GM19468 (cell line): ENCODE results near the gene C19orf25.

Experiments
- ATAC-seq: cut with Tn5 transposase; IDR thresholded peaks from one replicate; pipeline ENCODE4 v1.9.1; 2021; ENCODE audit warnings: mild to moderate bottlenecking, moderate library complexity, moderate number of reproducible peaks; ENCODE audit not compliant: unreplicated experiment; ENCODE audit errors: extremely low read depth

The C19orf25 gene

DNA sequence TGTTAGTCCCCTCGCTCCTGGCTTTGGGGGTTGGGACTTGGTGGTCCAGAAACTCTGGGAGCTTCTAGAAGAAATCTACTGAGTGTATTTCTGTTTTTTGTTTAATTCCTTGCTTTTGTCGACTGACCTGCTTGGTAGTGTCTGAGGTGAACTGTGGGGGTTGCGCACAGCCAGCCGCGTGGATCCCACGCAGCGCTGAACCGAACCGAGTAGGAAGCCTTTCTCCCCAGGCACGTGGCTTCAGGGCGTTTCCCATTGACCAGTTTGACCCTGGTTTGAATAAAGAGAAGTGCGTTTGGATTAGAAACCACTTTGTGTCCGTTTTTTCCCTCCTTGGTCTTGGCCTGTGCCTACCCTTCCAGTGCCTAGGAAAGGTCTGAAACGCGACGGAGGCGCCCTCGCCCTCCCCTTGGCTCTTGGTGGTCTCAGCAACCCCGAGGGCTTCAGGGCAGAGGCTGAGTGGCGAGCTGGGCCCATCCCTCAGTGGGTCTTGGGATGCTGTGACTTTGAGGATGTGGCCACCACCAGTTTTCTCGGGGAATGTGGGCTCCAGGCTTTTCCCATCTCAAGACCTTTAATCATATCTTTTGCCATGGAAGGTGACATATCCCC, 43.5 kb downstream of the C19orf25 start:
- ATAC-seq: no peak

DNA sequence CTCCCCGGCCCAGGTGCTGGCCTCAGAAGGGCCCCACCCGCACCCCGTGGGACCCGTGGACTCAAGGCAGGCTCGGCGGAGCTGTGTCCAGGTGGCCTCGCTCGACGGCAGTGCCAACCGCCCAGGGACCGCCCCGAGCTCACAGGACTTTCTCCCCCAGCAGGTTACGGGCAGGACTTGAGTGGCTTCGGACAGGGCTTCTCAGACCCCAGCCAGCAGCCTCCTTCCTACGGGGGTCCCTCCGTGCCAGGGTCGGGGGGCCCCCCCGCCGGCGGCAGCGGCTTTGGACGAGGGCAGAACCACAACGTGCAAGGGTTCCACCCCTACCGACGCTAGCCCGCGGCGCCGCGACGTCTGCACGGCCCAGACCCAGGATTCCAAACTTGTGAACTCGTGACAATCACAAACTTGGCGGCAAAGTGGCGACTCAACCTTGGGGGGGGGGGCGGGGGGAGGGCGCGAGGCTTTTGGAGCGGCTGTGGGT, 44.4 kb downstream of the C19orf25 start:
- no peak for ATAC-seq

DNA sequence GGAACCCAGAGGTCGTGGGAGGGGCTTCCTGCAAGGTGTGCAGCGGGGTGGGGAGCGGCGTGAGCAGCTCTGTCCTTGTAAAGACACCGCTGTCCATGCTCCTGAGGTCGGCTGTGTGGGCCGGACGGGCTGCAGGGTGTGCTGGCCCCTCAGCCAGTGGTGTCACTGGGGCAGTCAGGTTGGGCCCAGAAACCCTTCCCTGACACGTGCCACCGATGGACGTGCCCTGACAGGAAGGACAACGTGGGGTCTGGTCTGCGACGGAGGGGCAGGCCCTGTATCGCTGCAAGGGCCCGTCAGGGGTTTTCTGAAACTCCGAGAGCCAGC, 45.0 kb downstream of the C19orf25 start:
- ATAC-seq: no peak

DNA sequence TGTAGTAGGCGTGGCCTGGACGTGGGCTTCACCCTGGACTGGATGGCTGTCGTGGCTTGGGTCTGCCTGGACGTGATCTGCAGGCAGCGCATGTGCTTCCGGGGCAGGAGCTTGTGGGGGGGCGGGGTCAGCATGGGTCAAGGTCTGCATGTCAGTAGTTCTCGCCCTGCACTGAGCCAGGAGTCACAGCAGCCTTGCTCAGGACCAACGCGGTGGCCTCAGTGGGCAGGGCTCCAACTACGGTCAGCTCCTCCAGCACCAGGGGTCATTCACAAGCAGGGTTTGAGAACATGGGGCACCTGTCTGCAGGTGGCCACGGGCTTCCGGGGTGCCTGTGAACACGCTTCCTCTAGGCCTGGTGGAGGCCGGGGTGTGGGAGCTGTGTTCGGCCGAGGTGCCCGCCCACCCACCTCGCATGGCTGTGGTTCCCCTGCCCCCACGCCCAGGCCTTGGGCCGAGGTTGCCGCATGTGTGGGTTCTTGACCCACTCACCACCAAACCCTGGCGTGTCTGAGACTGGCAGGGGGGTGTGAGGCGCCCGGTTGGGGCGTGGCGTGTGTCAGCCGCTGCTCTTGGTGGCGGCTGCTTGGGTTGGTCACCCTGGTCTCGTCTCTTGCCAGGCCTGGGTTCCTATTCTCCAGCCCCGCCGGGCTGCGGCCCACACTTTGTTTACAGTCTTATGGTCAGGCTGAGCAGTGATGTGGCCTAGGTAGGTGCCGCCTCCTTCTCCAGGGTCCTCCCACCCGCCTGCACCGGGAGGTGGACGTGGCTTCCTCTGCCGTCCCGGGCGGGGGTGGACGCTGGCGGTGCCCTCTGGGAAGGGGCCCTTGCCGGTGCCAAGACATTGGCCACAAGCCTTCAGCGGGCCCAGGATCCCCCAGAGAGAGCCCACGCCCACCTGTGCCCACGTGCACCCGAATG, 45.6 kb downstream of the C19orf25 start:
- ATAC-seq: no peak

DNA sequence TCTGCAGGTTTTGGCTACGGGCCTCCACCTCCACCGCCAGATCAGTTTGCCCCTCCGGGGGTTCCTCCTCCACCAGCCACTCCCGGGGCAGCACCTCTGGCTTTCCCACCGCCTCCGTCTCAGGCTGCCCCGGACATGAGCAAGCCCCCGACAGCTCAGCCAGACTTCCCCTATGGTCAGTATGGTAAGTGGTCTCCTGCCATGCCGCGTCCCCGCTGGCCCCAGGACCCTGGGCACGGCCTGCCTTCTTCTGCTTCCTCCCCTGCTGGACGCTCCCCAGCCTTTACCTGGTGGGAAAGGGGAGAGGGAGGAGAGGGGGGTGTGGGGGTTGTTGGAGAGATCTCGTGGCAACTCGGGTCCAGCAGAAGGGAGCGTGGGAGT, 46.5 kb downstream of the C19orf25 start:
- ATAC-seq: no peak

DNA sequence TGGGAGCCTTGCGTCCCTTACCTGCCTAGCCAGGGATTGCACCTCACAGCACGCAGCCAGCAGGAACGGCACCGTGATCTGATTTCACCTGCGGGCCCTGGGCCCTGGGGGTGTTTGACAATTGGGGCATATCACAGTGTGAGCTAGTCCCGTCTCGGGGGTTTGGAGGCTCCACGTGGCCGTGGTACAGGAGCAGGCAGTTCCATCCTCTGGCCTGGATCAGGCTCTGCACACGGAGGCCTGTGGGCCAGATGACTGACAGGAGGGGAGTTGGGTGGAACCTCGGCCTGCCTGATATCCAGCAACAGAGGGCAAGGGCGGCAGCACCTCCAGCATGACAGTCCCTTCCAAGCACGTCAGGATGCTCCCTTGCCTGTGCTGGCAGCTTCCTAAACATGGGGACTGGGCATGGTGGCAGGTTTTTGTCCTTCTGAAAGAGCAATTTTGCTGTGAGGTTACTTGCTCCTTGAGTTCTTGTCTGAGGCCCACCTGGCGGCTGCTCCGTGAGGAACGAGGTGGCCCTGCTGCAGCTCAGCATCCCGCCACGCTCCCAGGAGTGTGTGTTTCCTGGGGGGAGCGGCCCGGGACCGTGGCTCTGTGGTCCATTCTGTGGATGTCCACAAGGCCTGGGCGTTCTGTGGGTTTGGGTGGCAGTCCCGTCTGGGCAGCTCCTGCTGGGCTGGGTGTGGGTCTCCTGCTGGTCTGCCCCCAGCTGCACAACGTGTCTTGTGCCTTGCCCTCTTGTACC, 47.1 kb downstream of the C19orf25 start:
- no peak for ATAC-seq

DNA sequence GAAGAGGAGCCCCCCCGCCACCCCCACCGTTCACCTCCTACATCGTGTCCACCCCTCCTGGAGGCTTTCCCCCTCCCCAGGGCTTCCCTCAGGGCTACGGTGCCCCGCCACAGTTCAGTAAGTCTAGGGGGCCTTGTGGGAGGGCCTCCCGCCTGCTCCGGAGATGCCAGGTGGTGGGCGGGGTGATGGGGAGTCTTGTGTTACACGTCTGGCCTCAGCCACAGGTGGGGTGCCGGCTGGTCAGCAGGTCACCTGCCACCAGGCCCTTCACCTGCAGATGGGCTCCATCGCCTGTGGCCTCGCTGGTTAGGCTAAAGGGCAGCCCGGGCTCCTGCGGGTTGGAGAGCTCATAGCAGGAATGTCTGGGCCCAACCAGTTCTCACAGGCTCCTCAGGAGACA, 48.8 kb downstream of the C19orf25 start:
- no peak for ATAC-seq

DNA sequence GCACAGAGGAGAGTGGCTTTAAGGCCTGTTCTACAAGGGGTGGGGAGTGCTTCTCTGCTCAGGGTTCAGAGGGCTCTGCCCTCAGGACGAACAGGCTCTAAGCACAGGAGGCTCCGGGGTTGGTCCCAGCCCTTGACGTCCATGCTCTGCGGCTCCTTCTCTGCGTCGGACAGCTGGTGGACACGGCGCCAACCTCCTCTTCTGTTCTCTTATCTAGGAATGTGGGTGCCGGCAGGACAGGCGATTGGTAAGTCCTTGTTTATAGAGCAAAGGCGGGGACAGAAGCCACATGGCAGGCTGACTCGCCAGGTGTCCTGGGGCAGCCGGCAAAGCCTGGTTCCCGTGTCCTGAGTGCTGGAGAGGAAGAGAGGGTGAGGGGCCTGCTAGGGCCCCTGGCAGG, 49.3 kb downstream of the C19orf25 start:
- ATAC-seq: no peak

DNA sequence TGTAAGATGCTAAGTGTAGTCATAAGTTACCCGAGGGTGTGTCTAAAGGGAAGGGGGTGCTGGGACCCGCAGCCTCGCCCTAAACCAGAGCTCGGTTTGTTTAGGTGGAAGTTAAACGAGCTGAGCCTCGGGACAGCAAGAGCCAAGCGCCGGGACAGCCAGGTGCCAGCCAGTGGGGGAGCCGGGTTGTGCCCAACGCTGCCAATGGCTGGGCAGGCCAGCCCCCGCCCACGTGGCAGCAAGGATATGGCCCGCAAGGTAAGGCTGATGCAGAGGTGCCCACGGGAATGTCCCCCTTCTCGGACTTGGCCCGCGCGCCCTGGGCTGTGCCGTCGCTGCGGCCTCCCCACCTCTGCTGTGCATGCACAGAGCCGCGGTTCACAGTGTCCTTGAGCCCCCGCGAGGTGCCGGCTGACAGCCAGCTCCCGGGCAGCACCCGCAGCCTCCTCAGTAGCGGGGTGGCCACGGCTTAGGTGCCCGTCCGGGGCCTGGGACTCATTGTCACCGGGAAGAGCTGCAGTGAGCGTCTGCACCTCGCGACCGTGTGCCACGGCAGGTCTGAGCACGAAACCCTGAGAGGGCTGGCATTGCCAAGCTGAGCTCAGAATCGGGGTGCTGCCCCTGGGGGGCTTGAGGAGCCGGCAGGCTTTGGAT, 50.1 kb downstream of the C19orf25 start:
- ATAC-seq: no peak

DNA sequence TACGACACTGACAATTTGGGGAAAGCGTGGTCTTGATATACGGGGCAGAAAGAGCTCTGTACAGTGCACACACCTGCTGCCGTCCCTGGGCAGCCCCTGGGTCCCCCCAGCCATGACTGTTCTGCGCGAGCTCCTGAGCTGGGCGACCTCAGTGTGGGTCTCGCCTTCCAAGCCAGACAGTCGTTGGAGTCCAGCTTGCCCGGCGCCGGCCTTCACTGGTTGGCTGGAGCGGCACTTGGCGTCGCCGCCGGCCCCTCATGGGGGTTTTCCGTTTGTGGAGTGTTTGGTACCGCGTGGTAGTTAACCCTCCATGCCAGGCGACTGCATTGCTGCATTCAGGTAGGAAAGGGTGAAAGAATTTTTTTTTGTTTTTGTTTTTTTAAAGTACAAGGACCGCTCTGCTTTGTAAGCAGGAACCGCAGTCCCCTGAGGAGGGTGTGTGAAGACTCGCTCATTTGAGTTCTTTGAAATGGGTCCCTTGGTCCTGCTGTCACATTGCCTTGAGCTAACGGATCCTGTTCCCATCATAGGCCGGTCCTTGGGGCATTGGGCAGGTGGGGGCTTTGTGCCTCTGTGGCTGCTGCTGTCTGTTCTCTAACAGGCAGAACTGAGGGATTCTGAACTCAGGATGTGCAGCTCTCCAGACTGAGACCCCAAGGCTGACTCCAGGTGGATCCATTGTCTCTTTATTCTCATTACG, 51.6 kb downstream of the C19orf25 start:
- no peak for ATAC-seq

DNA sequence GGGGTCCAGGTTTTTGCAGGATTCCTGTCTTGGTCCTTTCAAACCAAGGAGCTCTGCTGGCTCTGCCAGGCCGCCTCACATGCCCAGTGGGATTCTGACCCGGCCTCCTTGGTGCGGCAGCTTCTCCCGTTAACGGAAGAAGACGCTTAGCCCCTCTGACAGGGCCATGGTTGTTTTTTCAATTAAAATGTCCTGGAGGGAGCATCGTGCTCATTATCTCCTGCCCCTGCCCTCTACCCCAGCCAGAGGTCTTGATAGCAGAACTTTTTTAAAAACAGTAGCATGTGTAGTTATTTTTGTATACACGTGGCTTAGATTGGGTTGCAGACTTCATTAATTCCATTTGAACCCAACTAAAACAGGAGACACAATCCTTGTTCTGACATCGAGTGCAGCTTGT, 52.3 kb downstream of the C19orf25 start:
- no peak for ATAC-seq

DNA sequence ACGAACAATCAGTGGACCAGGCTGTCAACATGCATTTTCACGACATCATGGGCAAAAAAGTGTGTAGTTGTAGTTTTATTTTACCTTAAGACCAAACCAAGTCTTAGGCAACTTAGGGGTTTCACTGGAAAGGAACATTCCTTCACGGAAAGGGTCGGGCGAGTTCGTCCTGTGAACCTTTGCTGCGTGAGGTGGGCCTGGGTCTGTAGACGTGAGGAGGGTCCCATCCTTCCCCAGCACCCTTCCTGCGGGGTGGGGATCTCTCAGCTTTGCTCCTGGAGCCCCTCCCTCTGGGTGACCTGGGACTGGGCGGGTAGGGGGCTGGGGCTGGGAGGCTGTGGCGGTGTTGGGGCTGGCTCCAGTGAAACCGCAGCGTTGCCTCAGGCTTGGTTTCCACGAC, 53.1 kb downstream of the C19orf25 start:
- no peak for ATAC-seq

DNA sequence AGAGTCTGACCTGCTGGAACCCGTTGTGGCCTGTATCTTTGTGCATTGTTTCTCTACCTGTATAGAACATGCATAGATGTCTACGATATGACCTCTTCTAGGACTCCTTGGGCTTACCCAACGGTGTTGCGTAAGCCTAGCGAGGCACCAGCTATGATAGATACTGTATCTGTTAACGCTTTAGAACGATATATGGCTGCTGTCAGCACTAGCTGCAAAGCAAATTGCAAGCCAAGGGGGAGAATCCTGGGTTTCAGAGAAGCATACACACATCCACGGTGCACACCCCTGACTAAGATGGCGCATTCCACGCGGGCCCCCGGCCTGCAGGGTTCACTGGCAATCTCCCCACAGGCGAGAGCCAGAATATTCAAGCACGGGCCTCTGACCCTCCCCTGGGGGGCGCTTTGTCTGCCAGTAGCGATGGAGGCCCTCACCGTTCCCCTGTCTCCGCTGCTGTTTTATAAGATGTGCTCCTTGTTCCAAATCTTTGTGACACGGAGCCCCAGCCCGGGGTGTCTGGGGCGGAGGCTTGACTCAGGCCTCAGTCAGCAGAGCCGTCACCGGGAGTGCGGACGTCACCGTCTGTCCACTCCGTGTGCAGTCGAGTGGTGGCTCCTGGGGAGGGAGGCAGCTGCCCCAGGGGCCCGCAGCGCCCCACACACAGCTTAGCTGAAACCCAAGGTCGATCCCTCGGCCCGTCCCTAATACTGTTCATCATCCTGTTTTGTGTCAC, 53.7 kb downstream of the C19orf25 start:
- ATAC-seq: no peak

DNA sequence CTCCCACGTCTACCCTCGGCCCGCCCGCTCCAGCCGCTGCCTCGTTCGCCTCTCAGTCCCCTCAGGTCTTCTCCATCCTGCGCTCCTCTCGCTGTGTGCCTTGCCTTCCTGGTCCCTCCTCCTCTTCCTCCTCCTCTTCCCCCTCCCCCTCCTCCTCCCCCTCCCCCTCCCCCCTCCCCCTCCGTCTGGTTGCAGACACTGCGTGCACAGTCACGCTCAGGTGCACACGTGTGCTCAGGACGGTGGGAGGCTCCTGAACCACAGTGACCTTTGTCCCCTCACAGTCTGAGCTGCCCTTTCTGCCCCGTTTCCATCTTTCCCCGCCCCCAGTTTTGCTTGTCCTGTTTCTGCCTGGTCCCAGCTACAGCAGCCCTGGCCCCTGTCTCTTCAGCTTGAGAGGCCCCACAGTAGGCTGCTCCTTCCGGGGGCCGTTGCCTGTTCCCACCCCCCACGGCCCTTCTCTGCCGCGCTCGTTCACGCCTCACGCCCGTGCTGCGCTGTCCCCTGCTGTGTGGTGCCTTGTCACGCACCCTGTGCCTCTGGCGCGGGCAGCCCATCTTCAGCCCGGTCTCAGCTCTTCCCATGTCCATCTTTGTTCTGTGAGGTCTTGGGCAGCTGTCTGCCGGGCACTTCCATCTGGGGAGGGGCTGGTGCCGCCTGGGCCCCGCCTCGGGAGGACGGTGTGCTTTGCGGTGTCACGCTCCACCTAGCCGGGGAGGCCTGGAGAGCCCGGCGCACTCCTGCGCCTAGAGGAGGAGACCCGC, 54.6 kb downstream of the C19orf25 start:
- no peak for ATAC-seq

DNA sequence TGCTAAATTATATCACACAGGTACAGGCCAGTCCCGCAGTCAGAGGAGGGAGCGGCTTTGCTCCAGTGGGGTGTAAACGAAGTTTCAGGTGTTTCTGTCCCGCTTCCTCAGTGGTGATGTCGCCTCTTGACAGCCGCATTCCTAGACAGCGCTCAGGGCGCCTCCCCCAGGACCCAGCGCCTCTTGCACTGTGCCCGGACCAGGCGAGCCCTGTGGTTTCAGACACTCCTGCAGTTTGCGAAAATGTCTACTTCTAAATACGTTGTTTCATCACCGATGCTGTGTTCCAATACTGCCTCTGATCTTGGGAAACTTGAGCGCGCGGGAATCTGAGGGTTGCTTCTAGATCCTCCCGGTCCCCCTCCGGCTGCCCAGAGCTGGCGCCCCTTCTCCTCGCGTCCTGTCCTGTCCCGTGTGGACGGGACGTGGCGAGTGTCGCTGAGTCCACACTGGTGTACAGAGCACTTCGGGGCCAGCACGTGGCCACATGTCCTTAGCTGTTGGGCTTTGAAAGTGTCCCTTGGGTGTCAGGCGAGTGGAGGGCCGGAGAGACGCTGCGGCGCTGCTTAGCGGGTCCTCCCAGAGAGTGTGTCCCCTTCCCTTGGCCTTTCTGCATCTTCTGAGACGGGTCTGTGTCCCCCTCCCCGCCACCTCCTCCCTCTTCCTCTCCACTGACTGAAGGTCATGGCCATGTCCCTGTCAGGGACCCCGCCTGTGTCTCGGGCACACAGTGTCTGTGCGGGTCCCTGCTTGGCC, 55.4 kb downstream of the C19orf25 start:
- ATAC-seq: no peak
